B cell (primary cell): Measurements from ENCODE around the gene TUBB4A.

ENCODE experiments used
- CTCF ChIP-seq: fragments of 200-600 bp; IDR thresholded peaks from one replicate; pipeline ENCODE4 v1.8.0; 2022; ENCODE audit warnings: antibody characterized with exemption, mild to moderate bottlenecking
- EZH2 ChIP-seq: IDR thresholded peaks from 2 replicates; pipeline ENCODE4 v1.6.1; 2012; ENCODE audit warnings: borderline replicate concordance, low read depth, mild to moderate bottlenecking, moderate library complexity, low read length; ENCODE audit not compliant: insufficient read depth, poor library complexity, severe bottlenecking

GRCh38 chr19:6528544-6529121 is 26.5 kb upstream of the TUBB4A start:
- no peak for TF ChIP-seq CTCF
- no peak for TF ChIP-seq EZH2
